Panc1 (cell line): Measurements from ENCODE around the gene CAMK1D. TPM values are rescaled to one million over a fixed set of nuclear protein-coding genes. Genes with fewer than 3 reads are reported as not detected.

Experiments used
- ATAC-seq: fragments of 200-7000 bp; cut with Tn5 transposase; 2 replicates; pipeline ENCODE4 v1.9.1; 2020; ENCODE audit warnings: mild to moderate bottlenecking, moderate library complexity
- BruUV-seq: library from RNA; stranded (reverse); fragments of 400-500 nt; replicated peaks from 2 replicates; lab custom pipeline; 2021; lab: Mats Ljungman, UMichigan
- CTCF ChIA-PET: fragments of 300-600 bp; sonication (Branson Sonifier 250); formaldehyde crosslinking; loops from one replicate; lab custom pipeline; 2022; ENCODE audit warnings: antibody characterized with exemption; lab: Charles Lee
- POLR2A ChIA-PET: fragments of 300-600 bp; sonication (Branson Sonifier 250); formaldehyde crosslinking; loops from one replicate; lab custom pipeline; 2022; ENCODE audit warnings: antibody characterized with exemption; lab: Charles Lee
- DNase-seq: peaks from one replicate; pipeline ENCODE4 v3.0.0-alpha.2; 2010; ENCODE audit warnings: low read depth, low spot score
- H3K27ac ChIP-seq: 2 replicates; pipeline ENCODE4 v1.5.1; 2011; ENCODE audit warnings: mild to moderate bottlenecking, low read length, inconsistent platforms
- H3K27me3 ChIP-seq: fragments of 200-500 bp; sonication (Bioruptor generic); 2 replicates; pipeline ENCODE4 v1.6.0; 2014; ENCODE audit warnings: low read length, inconsistent platforms; ENCODE audit not compliant: control insufficient read depth, insufficient read depth
- H3K36me3 ChIP-seq: fragments of 200-500 bp; sonication (Bioruptor generic); 2 replicates; pipeline ENCODE4 v1.5.1; 2014; ENCODE audit warnings: inconsistent platforms, mild to moderate bottlenecking, low read length, moderate library complexity; ENCODE audit not compliant: control insufficient read depth, insufficient read depth
- H3K4me1 ChIP-seq: 2 replicates; pipeline ENCODE4 v1.5.1; 2011; ENCODE audit warnings: inconsistent platforms, mild to moderate bottlenecking, low read length, moderate library complexity; ENCODE audit not compliant: control insufficient read depth, insufficient read depth
- H3K4me3 ChIP-seq, 2 experiments: 2 replicates each; pipeline ENCODE4 v1.5.1; 2011 to 2012; ENCODE audit warnings: low read depth in 2 of 2, low read length in 2 of 2, mild to moderate bottlenecking in 2 of 2, inconsistent platforms in 1 of 2, moderate library complexity in 1 of 2
- H3K9me3 ChIP-seq: fragments of 200-500 bp; sonication (Bioruptor generic); 2 replicates; pipeline ENCODE4 v1.5.1; 2014; ENCODE audit warnings: low read depth, mild to moderate bottlenecking, inconsistent platforms, low read length, moderate library complexity; ENCODE audit not compliant: control insufficient read depth, insufficient read depth
- POLR2AphosphoS5 ChIP-seq: IDR thresholded peaks from 2 replicates; pipeline ENCODE4 v1.6.1; 2012; ENCODE audit warnings: mild to moderate bottlenecking, low read depth, low read length, moderate library complexity
- SIN3A ChIP-seq: IDR thresholded peaks from 2 replicates; pipeline ENCODE4 v1.6.1; 2012; ENCODE audit warnings: low read depth, mild to moderate bottlenecking, low read length, moderate library complexity, borderline replicate concordance; ENCODE audit not compliant: insufficient read depth
- TCF7L2 ChIP-seq: IDR thresholded peaks from 2 replicates; pipeline ENCODE4 v1.6.1; 2011; ENCODE audit warnings: mild to moderate bottlenecking, low read depth, low read length, inconsistent platforms
- in situ Hi-C: cut with HindIII; loops from 2 replicates; pipeline ENCODE4 v1.10.0; 2016; ENCODE audit warnings: low sequenced_read_pairs, low pct_unique_long_range_greater_than_20kb
- intact Hi-C: fragments of 100-400 bp; cut with micrococcal nuclease; formaldehyde crosslinking; loops from one replicate; pipeline ENCODE4 v1.10.0; 2022; ENCODE audit not compliant: unreplicated experiment
- total RNA-seq: library from RNA; stranded (reverse); gene quantifications from one replicate; pipeline ENCODE4 v1.2.1, GENCODE V29; 2021; ENCODE audit not compliant: unreplicated experiment
- TF ChIP-seq, protein P1 (sequence below): fragments of 450-650 bp; IDR thresholded peaks from 2 replicates; pipeline ENCODE4 v1.5.1; 2017; ENCODE audit warnings: mild to moderate bottlenecking
- TF ChIP-seq, protein P2 (sequence below), 2 experiments: IDR thresholded peaks; 2 replicates each; pipeline ENCODE4 v1.6.1; 2011 to 2012; ENCODE audit warnings: low read depth in 2 of 2, control low read depth in 1 of 2, low read length in 1 of 2, mild to moderate bottlenecking in 1 of 2, moderate library complexity in 1 of 2; ENCODE audit not compliant: insufficient read depth in 1 of 2

Gene CAMK1D
- total RNA-seq, 1 experiment from 2014 or later = 5.7 TPM

DNA sequence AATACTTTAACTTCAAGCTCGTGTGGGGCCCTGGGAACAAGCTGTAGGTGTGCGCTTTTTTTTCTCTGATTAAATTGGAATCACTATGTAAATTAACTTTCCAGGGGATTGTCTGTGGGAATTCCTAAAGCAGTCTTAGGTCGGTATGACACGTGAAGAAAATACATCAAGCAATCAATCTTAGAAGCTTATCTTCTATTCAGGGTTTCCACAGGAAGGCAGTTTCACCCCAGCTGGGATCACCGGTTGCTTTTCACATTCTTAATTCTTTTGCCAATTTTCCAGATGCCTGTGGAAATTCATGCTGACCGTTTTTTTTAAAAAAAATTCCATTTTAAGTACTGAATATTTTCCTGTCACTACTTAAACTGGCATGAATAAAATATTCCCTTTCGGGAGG lies 41.9 kb downstream of the CAMK1D start:
- Histone ChIP-seq H3K27me3 (no peaks in the 10 kb centered on the region), H3K9me3 (no peaks in the 10 kb centered on the region), H3K4me3 (no peak overlapping the region), H3K27ac (no peak overlapping the region), H3K4me1 (no peaks in the 10 kb centered on the region), H3K36me3 (no peaks in the 10 kb centered on the region)
- in situ Hi-C loops = no loop called here
- CTCF ChIA-PET = no interaction called here
- no TSS peak for BruUV-seq
- ATAC-seq (no peak), DNase-seq (no peak)
- POLR2A ChIA-PET = no interaction called here
- intact Hi-C loops = no loop called here
- TF ChIP-seq, protein P1, sequence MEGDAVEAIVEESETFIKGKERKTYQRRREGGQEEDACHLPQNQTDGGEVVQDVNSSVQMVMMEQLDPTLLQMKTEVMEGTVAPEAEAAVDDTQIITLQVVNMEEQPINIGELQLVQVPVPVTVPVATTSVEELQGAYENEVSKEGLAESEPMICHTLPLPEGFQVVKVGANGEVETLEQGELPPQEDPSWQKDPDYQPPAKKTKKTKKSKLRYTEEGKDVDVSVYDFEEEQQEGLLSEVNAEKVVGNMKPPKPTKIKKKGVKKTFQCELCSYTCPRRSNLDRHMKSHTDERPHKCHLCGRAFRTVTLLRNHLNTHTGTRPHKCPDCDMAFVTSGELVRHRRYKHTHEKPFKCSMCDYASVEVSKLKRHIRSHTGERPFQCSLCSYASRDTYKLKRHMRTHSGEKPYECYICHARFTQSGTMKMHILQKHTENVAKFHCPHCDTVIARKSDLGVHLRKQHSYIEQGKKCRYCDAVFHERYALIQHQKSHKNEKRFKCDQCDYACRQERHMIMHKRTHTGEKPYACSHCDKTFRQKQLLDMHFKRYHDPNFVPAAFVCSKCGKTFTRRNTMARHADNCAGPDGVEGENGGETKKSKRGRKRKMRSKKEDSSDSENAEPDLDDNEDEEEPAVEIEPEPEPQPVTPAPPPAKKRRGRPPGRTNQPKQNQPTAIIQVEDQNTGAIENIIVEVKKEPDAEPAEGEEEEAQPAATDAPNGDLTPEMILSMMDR = no peak
- TF ChIP-seq, protein P2, sequence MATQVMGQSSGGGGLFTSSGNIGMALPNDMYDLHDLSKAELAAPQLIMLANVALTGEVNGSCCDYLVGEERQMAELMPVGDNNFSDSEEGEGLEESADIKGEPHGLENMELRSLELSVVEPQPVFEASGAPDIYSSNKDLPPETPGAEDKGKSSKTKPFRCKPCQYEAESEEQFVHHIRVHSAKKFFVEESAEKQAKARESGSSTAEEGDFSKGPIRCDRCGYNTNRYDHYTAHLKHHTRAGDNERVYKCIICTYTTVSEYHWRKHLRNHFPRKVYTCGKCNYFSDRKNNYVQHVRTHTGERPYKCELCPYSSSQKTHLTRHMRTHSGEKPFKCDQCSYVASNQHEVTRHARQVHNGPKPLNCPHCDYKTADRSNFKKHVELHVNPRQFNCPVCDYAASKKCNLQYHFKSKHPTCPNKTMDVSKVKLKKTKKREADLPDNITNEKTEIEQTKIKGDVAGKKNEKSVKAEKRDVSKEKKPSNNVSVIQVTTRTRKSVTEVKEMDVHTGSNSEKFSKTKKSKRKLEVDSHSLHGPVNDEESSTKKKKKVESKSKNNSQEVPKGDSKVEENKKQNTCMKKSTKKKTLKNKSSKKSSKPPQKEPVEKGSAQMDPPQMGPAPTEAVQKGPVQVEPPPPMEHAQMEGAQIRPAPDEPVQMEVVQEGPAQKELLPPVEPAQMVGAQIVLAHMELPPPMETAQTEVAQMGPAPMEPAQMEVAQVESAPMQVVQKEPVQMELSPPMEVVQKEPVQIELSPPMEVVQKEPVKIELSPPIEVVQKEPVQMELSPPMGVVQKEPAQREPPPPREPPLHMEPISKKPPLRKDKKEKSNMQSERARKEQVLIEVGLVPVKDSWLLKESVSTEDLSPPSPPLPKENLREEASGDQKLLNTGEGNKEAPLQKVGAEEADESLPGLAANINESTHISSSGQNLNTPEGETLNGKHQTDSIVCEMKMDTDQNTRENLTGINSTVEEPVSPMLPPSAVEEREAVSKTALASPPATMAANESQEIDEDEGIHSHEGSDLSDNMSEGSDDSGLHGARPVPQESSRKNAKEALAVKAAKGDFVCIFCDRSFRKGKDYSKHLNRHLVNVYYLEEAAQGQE (IDR thresholded peaks at IDR 0.05; ENCODE audit: insufficient read depth in 1 of 2, low read depth in 2 of 2, low read length in 1 of 2) = no peak
- TF ChIP-seq POLR2AphosphoS5 (no peak), TCF7L2 (no peak), SIN3A (no peak)

DNA sequence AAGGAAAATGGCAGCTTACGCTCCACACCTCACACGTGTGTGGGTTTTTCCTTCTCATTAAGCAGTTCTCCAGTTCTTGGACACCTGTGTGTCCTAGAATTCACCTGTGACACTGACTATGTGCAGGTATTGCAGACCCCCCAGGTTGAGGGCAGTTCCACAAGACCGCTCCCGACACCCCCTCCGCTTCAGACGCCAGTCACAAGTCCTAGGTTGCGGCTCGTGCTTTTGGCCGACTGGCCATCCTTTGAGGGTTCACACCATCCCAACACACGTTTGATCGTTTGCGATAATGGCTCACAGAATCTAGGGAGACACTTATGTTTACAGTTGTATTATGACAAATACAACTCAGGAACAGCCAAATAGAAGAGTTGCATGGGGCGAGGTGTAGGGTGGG lies 44.5 kb downstream of the CAMK1D start:
- TF ChIP-seq SIN3A (no peak), TCF7L2 (no peak), POLR2AphosphoS5 (no peak)
- TF ChIP-seq, protein P2 (IDR thresholded peaks at IDR 0.05; ENCODE audit: insufficient read depth in 1 of 2, low read depth in 2 of 2, low read length in 1 of 2) = no peak
- TF ChIP-seq, protein P1 = no peak
- ChIA-PET CTCF (no interaction called here), POLR2A (no interaction called here)
- Histone ChIP-seq H3K27me3 (no peaks in the 10 kb centered on the region), H3K36me3 (no peaks in the 10 kb centered on the region), H3K4me1 (no peaks in the 10 kb centered on the region), H3K27ac (no peak overlapping the region), H3K4me3 (no peak overlapping the region), H3K9me3 (no peaks in the 10 kb centered on the region)
- in situ Hi-C loops (no loop called here), intact Hi-C loops (no loop called here)
- DNase-seq (no peak), ATAC-seq (no peak)
- no TSS peak for BruUV-seq
